Prostate gland (tissue), 2 donors: ENCODE measurements around the gene PHKA1.

ENCODE experiments used
- CTCF ChIP-seq, 4 experiments: fragments of 200-600 bp in 2 of 4; fragments of 450-650 bp in 2 of 4; sonication (generic) in 2 of 4; IDR thresholded peaks; 1 replicate in 3 of 4; 2 replicates in 1 of 4; pipeline ENCODE4 v1.5.1; 2016 to 2019; ENCODE audit warnings: antibody characterized with exemption in 4 of 4, mild to moderate bottlenecking in 2 of 4, moderate library complexity in 2 of 4
- POLR2A ChIP-seq: fragments of 450-650 bp; IDR thresholded peaks from one replicate; pipeline ENCODE4 v1.6.1; 2016; ENCODE audit warnings: antibody characterized with exemption, mild to moderate bottlenecking

DNA sequence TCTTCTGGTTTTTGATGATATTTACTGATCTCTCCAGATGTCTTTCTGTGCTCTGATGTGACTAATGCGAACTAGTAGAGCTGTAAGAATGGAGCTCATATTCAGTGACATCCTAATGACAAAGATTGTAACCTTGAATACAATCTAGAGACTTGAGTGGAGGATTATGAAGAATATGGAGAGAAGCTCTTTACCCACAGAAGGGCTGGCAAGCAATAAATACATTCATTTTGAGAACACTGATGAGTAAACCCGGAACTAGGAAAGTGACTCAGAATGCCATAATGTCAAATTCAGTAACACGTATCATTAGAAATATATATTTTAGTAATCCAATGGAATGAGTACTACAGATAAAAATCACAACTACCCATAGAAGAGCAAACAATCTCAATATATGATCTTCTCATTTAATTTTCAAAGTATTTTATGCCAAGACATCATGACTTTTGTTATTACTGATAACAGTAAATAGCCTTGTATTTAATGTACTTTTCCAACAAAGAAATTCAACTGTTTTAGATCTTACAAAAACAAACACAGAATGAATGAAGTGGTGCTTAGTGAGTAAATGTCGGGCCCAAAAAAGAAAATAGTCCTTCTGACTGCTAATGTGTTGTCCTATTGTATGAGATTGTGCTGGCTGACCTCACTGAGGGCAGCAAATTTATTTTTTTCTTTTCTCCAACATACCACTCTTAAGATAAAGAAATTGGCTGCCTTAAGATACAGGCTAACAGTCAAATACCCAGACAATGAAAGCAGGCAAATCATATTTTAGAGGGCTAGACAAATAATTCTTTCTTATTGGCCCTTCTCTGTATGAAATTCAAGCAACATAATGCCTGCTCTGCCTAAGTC, 92.3 kb downstream of the PHKA1 start:
- TF ChIP-seq CTCF (IDR thresholded peaks at IDR 0.05) (no peak), POLR2A (no peak)
